Upper lobe of right lung (tissue), 1 donor: Measurements from ENCODE around the gene TXNDC17. TPM values are rescaled to one million over a fixed set of nuclear protein-coding genes. Genes with fewer than 3 reads are reported as not detected.

ENCODE experiments used
- ATAC-seq: fragments of 200-7000 bp; cut with Tn5 transposase; one replicate; pipeline ENCODE4 v1.9.1; 2020; ENCODE audit warnings: mild to moderate bottlenecking, moderate library complexity
- DNase-seq: peaks from one replicate; pipeline ENCODE4 v3.0.0-alpha.2; 2020
- H3K27ac ChIP-seq: fragments of 200-600 bp; one replicate; pipeline ENCODE4 v1.8.0; 2022
- H3K27me3 ChIP-seq: fragments of 200-600 bp; one replicate; pipeline ENCODE4 v1.8.0; 2022; ENCODE audit warnings: mild to moderate bottlenecking
- H3K36me3 ChIP-seq: fragments of 200-600 bp; one replicate; pipeline ENCODE4 v1.8.0; 2022
- H3K4me1 ChIP-seq: fragments of 200-600 bp; one replicate; pipeline ENCODE4 v1.8.0; 2022
- H3K4me3 ChIP-seq: fragments of 200-600 bp; one replicate; pipeline ENCODE4 v1.8.0; 2022; ENCODE audit warnings: mild to moderate bottlenecking
- H3K9me3 ChIP-seq: fragments of 200-600 bp; one replicate; pipeline ENCODE4 v1.8.0; 2022
- CTCF ChIP-seq: fragments of 200-600 bp; IDR thresholded peaks from one replicate; pipeline ENCODE4 v1.8.0; 2022; ENCODE audit warnings: antibody characterized with exemption
- intact Hi-C: fragments of 100-400 bp; cut with DNase I; formaldehyde crosslinking; loops from one replicate; pipeline ENCODE4 v1.11.0; 2022
- total RNA-seq: library from RNA; stranded (reverse); fragmentation: NEBNext Ultra II Directional; extraction: Animal tissue kit (Norgen Biotek cat#: 25700); gene quantifications from one replicate; pipeline ENCODE4 v1.2.1, GENCODE V29; 2021
- donor health status: DM: no; HTN: yes; CAD: no; lungs with severe emphysema.

TXNDC17 gene
- total RNA-seq, 1 donor from 2014 or later: 44.6 TPM

- H3K4me3 ChIP-seq: no peak overlapping the region
- no peak overlapping the region for H3K27ac ChIP-seq
- peaks cover 4% of the 10 kb centered on the region for H3K4me1 ChIP-seq
- no peaks in the 10 kb centered on the region for H3K9me3 ChIP-seq
- no peaks in the 10 kb centered on the region for H3K27me3 ChIP-seq
- ATAC-seq: no peak
- no peak for DNase-seq
- no peak for TF ChIP-seq CTCF
- H3K36me3 ChIP-seq: no peaks in the 10 kb centered on the region
- intact Hi-C loops: loop anchor here (10.0 kb wide), 1 partner anchor 55 kb away; no protein-coding TSS in a partner anchor
Measured at GRCh38 chr17:6669479-6670212, 28.8 kb downstream of the TXNDC17 start.

GRCh38 chr17:6670571-6670970, 29.7 kb downstream of the TXNDC17 start:
- TF ChIP-seq CTCF: no peak
- no peak overlapping the region for H3K4me3 ChIP-seq
- H3K4me1 ChIP-seq: peaks cover 4% of the 10 kb centered on the region
- ATAC-seq (no peak), DNase-seq (no peak)
- no peak overlapping the region for H3K27ac ChIP-seq
- no peaks in the 10 kb centered on the region for H3K27me3 ChIP-seq
- no peaks in the 10 kb centered on the region for H3K36me3 ChIP-seq
- intact Hi-C loops: no loop called here
- H3K9me3 ChIP-seq: no peaks in the 10 kb centered on the region

GRCh38 chr17:6670999-6671398, 30.1 kb downstream of the TXNDC17 start:
- Histone ChIP-seq H3K36me3 (no peaks in the 10 kb centered on the region), H3K4me1 (peaks cover 4% of the 10 kb centered on the region), H3K9me3 (no peaks in the 10 kb centered on the region), H3K27ac (no peak overlapping the region), H3K4me3 (no peak overlapping the region), H3K27me3 (no peaks in the 10 kb centered on the region)
- no peak for TF ChIP-seq CTCF
- intact Hi-C loops: no loop called here
- DNase-seq: no peak
- ATAC-seq: no peak

GRCh38 chr17:6671431-6671830, 30.6 kb downstream of the TXNDC17 start:
- DNase-seq (no peak), ATAC-seq (no peak)
- no peak overlapping the region for H3K4me3 ChIP-seq
- H3K27me3 ChIP-seq: no peaks in the 10 kb centered on the region
- no peaks in the 10 kb centered on the region for H3K4me1 ChIP-seq
- no peaks in the 10 kb centered on the region for H3K9me3 ChIP-seq
- no peak overlapping the region for H3K27ac ChIP-seq
- no peak for TF ChIP-seq CTCF
- intact Hi-C loops: no loop called here
- H3K36me3 ChIP-seq: no peaks in the 10 kb centered on the region

GRCh38 chr17:6674586-6674985, 33.7 kb downstream of the TXNDC17 start:
- H3K27me3 ChIP-seq: peaks cover 18% of the 10 kb centered on the region
- H3K27ac ChIP-seq: no peak overlapping the region
- intact Hi-C loops: no loop called here
- DNase-seq: no peak
- no peaks in the 10 kb centered on the region for H3K36me3 ChIP-seq
- TF ChIP-seq CTCF: no peak
- no peak for ATAC-seq
- no peaks in the 10 kb centered on the region for H3K4me1 ChIP-seq
- no peaks in the 10 kb centered on the region for H3K9me3 ChIP-seq
- H3K4me3 ChIP-seq: no peak overlapping the region
